Upper lobe of right lung (tissue), 1 donor: ENCODE data around the gene HIP1. TPM values are rescaled to one million over a fixed set of nuclear protein-coding genes. Genes with fewer than 3 reads are reported as not detected.
A peak's percentile ranks its signal among the peaks of the same experiment; 100 is the strongest.
"Not testable (repeated sequence)": the region's sequence is repeated elsewhere in the genome, so short reads cannot be mapped to it uniquely, and the experiment has no call there.

Experiments
- ATAC-seq: fragments of 200-7000 bp; cut with Tn5 transposase; one replicate; pipeline ENCODE4 v1.9.1; 2020; ENCODE audit warnings: mild to moderate bottlenecking, moderate library complexity
- DNase-seq: peaks from one replicate; pipeline ENCODE4 v3.0.0-alpha.2; 2020
- H3K27ac ChIP-seq: fragments of 200-600 bp; one replicate; pipeline ENCODE4 v1.8.0; 2022
- H3K27me3 ChIP-seq: fragments of 200-600 bp; one replicate; pipeline ENCODE4 v1.8.0; 2022; ENCODE audit warnings: mild to moderate bottlenecking
- H3K36me3 ChIP-seq: fragments of 200-600 bp; one replicate; pipeline ENCODE4 v1.8.0; 2022
- H3K4me1 ChIP-seq: fragments of 200-600 bp; one replicate; pipeline ENCODE4 v1.8.0; 2022
- H3K4me3 ChIP-seq: fragments of 200-600 bp; one replicate; pipeline ENCODE4 v1.8.0; 2022; ENCODE audit warnings: mild to moderate bottlenecking
- H3K9me3 ChIP-seq: fragments of 200-600 bp; one replicate; pipeline ENCODE4 v1.8.0; 2022
- CTCF ChIP-seq: fragments of 200-600 bp; IDR thresholded peaks from one replicate; pipeline ENCODE4 v1.8.0; 2022; ENCODE audit warnings: antibody characterized with exemption
- intact Hi-C: fragments of 100-400 bp; cut with DNase I; formaldehyde crosslinking; loops from one replicate; pipeline ENCODE4 v1.11.0; 2022
- total RNA-seq: library from RNA; stranded (reverse); fragmentation: NEBNext Ultra II Directional; extraction: Animal tissue kit (Norgen Biotek cat#: 25700); gene quantifications from one replicate; pipeline ENCODE4 v1.2.1, GENCODE V29; 2021
- donor health status: DM: no; HTN: yes; CAD: no; lungs with severe emphysema.

The HIP1 gene
- total RNA-seq, 1 donor from 2014 or later: 86.2 TPM

- no peaks in the 10 kb centered on the region for H3K36me3 ChIP-seq
- no peaks in the 10 kb centered on the region for H3K27me3 ChIP-seq
- no peak for TF ChIP-seq CTCF
- no peak overlapping the region for H3K4me3 ChIP-seq
- intact Hi-C loops: no loop called here
- no peaks in the 10 kb centered on the region for H3K9me3 ChIP-seq
- DNase-seq (peak; percentile 6), ATAC-seq (no peak)
- H3K4me1 ChIP-seq: no peaks in the 10 kb centered on the region
- no peak overlapping the region for H3K27ac ChIP-seq
Measured at GRCh38 chr7:75694638-75695399, 43.9 kb downstream of the HIP1 start.

- H3K27me3 ChIP-seq, H3K9me3 ChIP-seq, H3K36me3 ChIP-seq, intact Hi-C loops, H3K4me3 ChIP-seq, DNase-seq, H3K4me1 ChIP-seq, ATAC-seq, H3K27ac ChIP-seq: not testable (repeated sequence)
Measured at GRCh38 chr7:75693668-75694067, 45.1 kb downstream of the HIP1 start.

GRCh38 chr7:75691793-75692543 lies 46.8 kb downstream of the HIP1 start:
- no peak for TF ChIP-seq CTCF
- ATAC-seq (no peak), DNase-seq (peak; percentile 11)
- Histone ChIP-seq H3K4me3 (no peak overlapping the region), H3K4me1 (peaks cover 8% of the 10 kb centered on the region), H3K27ac (no peak overlapping the region), H3K36me3 (no peaks in the 10 kb centered on the region), H3K9me3 (no peaks in the 10 kb centered on the region), H3K27me3 (no peaks in the 10 kb centered on the region)
- intact Hi-C loops: no loop called here

- H3K9me3 ChIP-seq: no peaks in the 10 kb centered on the region
- no peak for ATAC-seq
- intact Hi-C loops: no loop called here
- H3K27ac ChIP-seq: no peak overlapping the region
- TF ChIP-seq CTCF: no peak
- H3K4me1 ChIP-seq: peaks cover 8% of the 10 kb centered on the region
- no peaks in the 10 kb centered on the region for H3K27me3 ChIP-seq
- no peaks in the 10 kb centered on the region for H3K36me3 ChIP-seq
- no peak overlapping the region for H3K4me3 ChIP-seq
- peak; percentile 40 for DNase-seq
Measured at GRCh38 chr7:75690121-75690523, 48.6 kb downstream of the HIP1 start.

GRCh38 chr7:75689246-75690099 lies 49.3 kb downstream of the HIP1 start:
- intact Hi-C loops: no loop called here
- Histone ChIP-seq H3K27ac (no peak overlapping the region), H3K27me3 (no peaks in the 10 kb centered on the region), H3K4me1 (peaks cover 8% of the 10 kb centered on the region), H3K9me3 (no peaks in the 10 kb centered on the region), H3K36me3 (no peaks in the 10 kb centered on the region), H3K4me3 (no peak overlapping the region)
- no peak for DNase-seq
- no peak for TF ChIP-seq CTCF
- no peak for ATAC-seq
